Stimulated activated memory B cell treated with anti-CD40 and anti-IgM and Interleukin-4, amounts not matched to agents 10 μg/mL and 1 μg/mL and 100 μg/mL, for 72 hours (primary cell): ENCODE results near the gene PRODH2.

Experiments used
- ATAC-seq: fragments of 150-1000 bp; cut with Tn5 transposase; 2 replicates; pipeline ENCODE4 v1.10.0; 2021
- H3K27ac Mint-ChIP-seq: one replicate; pipeline ENCODE4 v1.8.0; 2022; ENCODE audit warnings: mild to moderate bottlenecking, mixed read lengths
- H3K27me3 Mint-ChIP-seq: one replicate; pipeline ENCODE4 v1.8.0; 2022; ENCODE audit warnings: mixed read lengths
- H3K36me3 Mint-ChIP-seq: one replicate; pipeline ENCODE4 v1.8.0; 2022; ENCODE audit warnings: mixed read lengths
- H3K4me1 Mint-ChIP-seq: one replicate; pipeline ENCODE4 v1.8.0; 2022; ENCODE audit warnings: mixed read lengths
- H3K4me3 Mint-ChIP-seq: one replicate; pipeline ENCODE4 v1.8.0; 2022; ENCODE audit warnings: mild to moderate bottlenecking, moderate library complexity, mixed read lengths
- H3K9me3 Mint-ChIP-seq: one replicate; pipeline ENCODE4 v1.8.0; 2022; ENCODE audit warnings: mixed read lengths

PRODH2 gene

GRCh38 chr19:35791814-35792279, 20.8 kb downstream of the PRODH2 start:
- Mint-ChIP-seq H3K27ac (no peak overlapping the region), H3K27me3 (peaks cover 43% of the 10 kb centered on the region), H3K9me3 (no peaks in the 10 kb centered on the region), H3K4me3 (no peak overlapping the region), H3K36me3 (no peaks in the 10 kb centered on the region), H3K4me1 (no peaks in the 10 kb centered on the region)
- no peak for ATAC-seq

- no peaks in the 10 kb centered on the region for H3K9me3 Mint-ChIP-seq
- H3K4me3 Mint-ChIP-seq, result no peak overlapping the region
- peaks cover 37% of the 10 kb centered on the region for H3K27me3 Mint-ChIP-seq
- ATAC-seq, result no peak
- no peak overlapping the region for H3K27ac Mint-ChIP-seq
- H3K4me1 Mint-ChIP-seq, result no peaks in the 10 kb centered on the region
- H3K36me3 Mint-ChIP-seq, result no peaks in the 10 kb centered on the region
These were observed 21.4 kb downstream of the PRODH2 start for GRCh38 chr19:35790981-35791813.

GRCh38 chr19:35789978-35790944, 22.4 kb downstream of the PRODH2 start:
- H3K4me1 Mint-ChIP-seq, result no peaks in the 10 kb centered on the region
- H3K4me3 Mint-ChIP-seq, result no peak overlapping the region
- peaks cover 32% of the 10 kb centered on the region for H3K27me3 Mint-ChIP-seq
- ATAC-seq, result no peak
- H3K27ac Mint-ChIP-seq, result no peak overlapping the region
- no peaks in the 10 kb centered on the region for H3K36me3 Mint-ChIP-seq
- no peaks in the 10 kb centered on the region for H3K9me3 Mint-ChIP-seq

- H3K27me3 Mint-ChIP-seq, result peaks cover 32% of the 10 kb centered on the region
- no peak overlapping the region for H3K27ac Mint-ChIP-seq
- ATAC-seq, result no peak
- no peaks in the 10 kb centered on the region for H3K4me1 Mint-ChIP-seq
- no peaks in the 10 kb centered on the region for H3K36me3 Mint-ChIP-seq
- H3K4me3 Mint-ChIP-seq, result no peak overlapping the region
- H3K9me3 Mint-ChIP-seq, result no peaks in the 10 kb centered on the region
These were observed 23.3 kb downstream of the PRODH2 start for GRCh38 chr19:35789195-35789977.

GRCh38 chr19:35788205-35788960, 24.3 kb downstream of the PRODH2 start:
- ATAC-seq, result no peak
- peaks cover 23% of the 10 kb centered on the region for H3K27me3 Mint-ChIP-seq
- H3K9me3 Mint-ChIP-seq, result no peaks in the 10 kb centered on the region
- H3K27ac Mint-ChIP-seq, result no peak overlapping the region
- peaks cover 2% of the 10 kb centered on the region for H3K4me1 Mint-ChIP-seq
- no peaks in the 10 kb centered on the region for H3K36me3 Mint-ChIP-seq
- no peak overlapping the region for H3K4me3 Mint-ChIP-seq

GRCh38 chr19:35787227-35787799, 25.3 kb downstream of the PRODH2 start:
- peaks cover 6% of the 10 kb centered on the region for H3K4me1 Mint-ChIP-seq
- no peak overlapping the region for H3K27ac Mint-ChIP-seq
- no peaks in the 10 kb centered on the region for H3K36me3 Mint-ChIP-seq
- peaks cover 12% of the 10 kb centered on the region for H3K27me3 Mint-ChIP-seq
- ATAC-seq, result no peak
- H3K4me3 Mint-ChIP-seq, result no peak overlapping the region
- no peaks in the 10 kb centered on the region for H3K9me3 Mint-ChIP-seq

- ATAC-seq, result peak; percentile 4
- Mint-ChIP-seq H3K9me3 (no peaks in the 10 kb centered on the region), H3K4me3 (no peak overlapping the region), H3K4me1 (peaks cover 6% of the 10 kb centered on the region), H3K36me3 (no peaks in the 10 kb centered on the region), H3K27ac (no peak overlapping the region), H3K27me3 (peaks cover 4% of the 10 kb centered on the region)
These were observed 26.1 kb downstream of the PRODH2 start for GRCh38 chr19:35786299-35787160.

- no peak for ATAC-seq
- no peak overlapping the region for H3K4me3 Mint-ChIP-seq
- peaks cover 6% of the 10 kb centered on the region for H3K4me1 Mint-ChIP-seq
- no peaks in the 10 kb centered on the region for H3K27me3 Mint-ChIP-seq
- no peak overlapping the region for H3K27ac Mint-ChIP-seq
- H3K36me3 Mint-ChIP-seq, result no peaks in the 10 kb centered on the region
- no peaks in the 10 kb centered on the region for H3K9me3 Mint-ChIP-seq
These were observed 27.4 kb downstream of the PRODH2 start for GRCh38 chr19:35785339-35785627.

GRCh38 chr19:35784503-35785338, 27.9 kb downstream of the PRODH2 start:
- Mint-ChIP-seq H3K4me3 (no peak overlapping the region), H3K27ac (no peak overlapping the region), H3K9me3 (no peaks in the 10 kb centered on the region), H3K36me3 (no peaks in the 10 kb centered on the region), H3K4me1 (peaks cover 6% of the 10 kb centered on the region), H3K27me3 (no peaks in the 10 kb centered on the region)
- no peak for ATAC-seq

GRCh38 chr19:35783469-35784434, 28.9 kb downstream of the PRODH2 start:
- no peak for ATAC-seq
- H3K4me1 Mint-ChIP-seq, result peaks cover 6% of the 10 kb centered on the region
- H3K9me3 Mint-ChIP-seq, result no peaks in the 10 kb centered on the region
- no peaks in the 10 kb centered on the region for H3K36me3 Mint-ChIP-seq
- no peak overlapping the region for H3K27ac Mint-ChIP-seq
- no peaks in the 10 kb centered on the region for H3K27me3 Mint-ChIP-seq
- H3K4me3 Mint-ChIP-seq, result no peak overlapping the region

- Mint-ChIP-seq H3K4me1 (peaks cover 6% of the 10 kb centered on the region), H3K36me3 (no peaks in the 10 kb centered on the region), H3K27ac (no peak overlapping the region), H3K27me3 (no peaks in the 10 kb centered on the region), H3K4me3 (no peak overlapping the region), H3K9me3 (no peaks in the 10 kb centered on the region)
- ATAC-seq, result no peak
These were observed 30.1 kb downstream of the PRODH2 start for GRCh38 chr19:35782589-35782988.

- H3K27me3 Mint-ChIP-seq, result no peaks in the 10 kb centered on the region
- H3K4me1 Mint-ChIP-seq, result peaks cover 6% of the 10 kb centered on the region
- no peaks in the 10 kb centered on the region for H3K9me3 Mint-ChIP-seq
- no peaks in the 10 kb centered on the region for H3K36me3 Mint-ChIP-seq
- H3K4me3 Mint-ChIP-seq, result no peak overlapping the region
- no peak for ATAC-seq
- H3K27ac Mint-ChIP-seq, result no peak overlapping the region
These were observed 31.0 kb downstream of the PRODH2 start for GRCh38 chr19:35781650-35782049.
